Left colon (tissue), 2 donors: Measurements from ENCODE around the gene AATF. TPM values are rescaled to one million over a fixed set of nuclear protein-coding genes. Genes with fewer than 3 reads are reported as not detected.
A peak's percentile ranks its signal among the peaks of the same experiment; 100 is the strongest.

Experiments used
- ATAC-seq: fragments of 200-7000 bp; cut with Tn5 transposase; one replicate; pipeline ENCODE4 v1.9.1; 2020; ENCODE audit warnings: mild to moderate bottlenecking, moderate library complexity
- DNase-seq, 2 donors: peaks; one replicate each; pipeline ENCODE4 v3.0.0-alpha.2; 2020
- intact Hi-C, 2 donors: fragments of 100-400 bp; cut with DNase I in 1 of 2; cut with micrococcal nuclease in 1 of 2; formaldehyde crosslinking; loops; one replicate each; pipeline versions ENCODE4 v1.11.2 to v1.14.0; 2022; cut with DNase I, micrococcal nuclease
- microRNA-seq, 2 donors: library from miRNA; unstranded; fragments of <30 nt; microRNA quantifications; one replicate each; pipeline versions ENCODE4 v1.1.0 to v1.2.0, GENCODE V29; 2020
- total RNA-seq, 2 donors: library from RNA; stranded (reverse); fragmentation: NEBNext Ultra II Directional; extraction: Animal tissue kit (Norgen Biotek cat#: 25700); gene quantifications; one replicate each; pipeline ENCODE4 v1.2.1, GENCODE V29; 2021
- donor health status: DM: no; HTN: no; CAD: no.
- donor health status: DM: yes; HTN: yes; CAD: no.

The AATF gene
- total RNA-seq, 2 donors from 2014 or later, result 33.6 to 36.5 TPM

- ATAC-seq, result no peak
- no peak for DNase-seq
- intact Hi-C loops, result no loop called here
Measured at GRCh38 chr17:37088913-37089312, 140.2 kb downstream of the AATF start.

- DNase-seq, result no peak
- intact Hi-C loops, result no loop called here
- no peak for ATAC-seq
Measured at GRCh38 chr17:37089956-37090355, 141.2 kb downstream of the AATF start.

GRCh38 chr17:37090941-37091340 lies 142.2 kb downstream of the AATF start:
- intact Hi-C loops, result no loop called here
- DNase-seq (no peak), ATAC-seq (peak; percentile 35)

- intact Hi-C loops, result no loop called here
- DNase-seq (peak; percentile 36 to 44), ATAC-seq (peak; percentile 95)
Measured at GRCh38 chr17:37092071-37092470, 143.3 kb downstream of the AATF start.

GRCh38 chr17:37092701-37093100 lies 143.9 kb downstream of the AATF start:
- intact Hi-C loops, result no loop called here
- peak; percentile 31 for ATAC-seq
- DNase-seq, result no peak

GRCh38 chr17:37094391-37094790 lies 145.6 kb downstream of the AATF start:
- DNase-seq (no peak), ATAC-seq (no peak)
- intact Hi-C loops, result no loop called here

GRCh38 chr17:37096071-37096470 lies 147.3 kb downstream of the AATF start:
- DNase-seq, result no peak
- ATAC-seq, result no peak

GRCh38 chr17:37097154-37097553 lies 148.4 kb downstream of the AATF start:
- intact Hi-C loops, result no loop called here
- ATAC-seq, result no peak
- no peak for DNase-seq

More at GRCh38 chr17:37096071-37096470, 147.3 kb downstream of the AATF start:
- intact Hi-C loops, result no loop called here

- no peak for DNase-seq
- intact Hi-C loops, result no loop called here
- ATAC-seq, result no peak
Measured at GRCh38 chr17:37098152-37098551, 149.4 kb downstream of the AATF start.

- DNase-seq (no peak), ATAC-seq (peak; percentile 87)
- intact Hi-C loops, result no loop called here
Measured at GRCh38 chr17:37098910-37099664, 150.3 kb downstream of the AATF start.

GRCh38 chr17:37100231-37100630 lies 151.5 kb downstream of the AATF start:
- no peak for ATAC-seq
- intact Hi-C loops, result no loop called here
- DNase-seq, result no peak

GRCh38 chr17:37101306-37101705 lies 152.6 kb downstream of the AATF start:
- intact Hi-C loops, result no loop called here
- ATAC-seq, result no peak
- DNase-seq, result no peak

- DNase-seq (no peak), ATAC-seq (no peak)
- intact Hi-C loops, result no loop called here
Measured at GRCh38 chr17:37103231-37103630, 154.5 kb downstream of the AATF start.

- DNase-seq (no peak), ATAC-seq (no peak)
- intact Hi-C loops, result no loop called here
Measured at GRCh38 chr17:37106049-37106448, 157.3 kb downstream of the AATF start.

Small RNAs within 50 kb of the gene (microRNA-seq; reads per million reads assigned to microRNA genes)
- gene MIR2909, result 0 reads per million in 2 donors

Other genes with a start within 250 kb of the AATF start
- gene LHX1, start 11.5 kb upstream of the AATF start, total RNA-seq, result not detected